Measurements from ENCODE around the gene EIF3D.

EIF3D gene

DNA sequence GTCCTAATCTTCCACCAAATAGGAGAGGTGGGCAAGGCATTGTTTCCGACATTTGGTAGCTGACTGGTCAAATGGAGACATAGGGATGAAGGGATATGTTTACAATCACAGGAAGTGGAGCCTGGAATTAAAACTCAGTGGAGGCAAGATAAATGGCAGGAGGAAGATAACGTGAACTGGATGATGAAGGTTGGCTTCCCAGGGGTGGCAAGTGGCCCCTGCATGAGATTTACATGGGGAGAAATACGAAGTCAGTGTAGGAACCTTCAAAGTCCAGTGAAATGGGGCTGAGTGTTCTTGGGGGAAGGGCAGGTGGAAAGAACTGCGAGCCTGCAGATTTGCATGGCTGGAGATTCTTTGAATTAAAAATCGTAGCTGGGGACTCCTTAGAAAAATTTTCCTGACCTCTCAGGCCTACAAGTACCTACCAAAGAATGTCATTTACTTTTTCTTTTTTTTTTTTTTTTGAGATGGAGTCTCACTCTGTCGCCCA is 21.4 kb downstream of the EIF3D start:
- DNase-seq (ENCODE audit: low spot score) = no peak

DNA sequence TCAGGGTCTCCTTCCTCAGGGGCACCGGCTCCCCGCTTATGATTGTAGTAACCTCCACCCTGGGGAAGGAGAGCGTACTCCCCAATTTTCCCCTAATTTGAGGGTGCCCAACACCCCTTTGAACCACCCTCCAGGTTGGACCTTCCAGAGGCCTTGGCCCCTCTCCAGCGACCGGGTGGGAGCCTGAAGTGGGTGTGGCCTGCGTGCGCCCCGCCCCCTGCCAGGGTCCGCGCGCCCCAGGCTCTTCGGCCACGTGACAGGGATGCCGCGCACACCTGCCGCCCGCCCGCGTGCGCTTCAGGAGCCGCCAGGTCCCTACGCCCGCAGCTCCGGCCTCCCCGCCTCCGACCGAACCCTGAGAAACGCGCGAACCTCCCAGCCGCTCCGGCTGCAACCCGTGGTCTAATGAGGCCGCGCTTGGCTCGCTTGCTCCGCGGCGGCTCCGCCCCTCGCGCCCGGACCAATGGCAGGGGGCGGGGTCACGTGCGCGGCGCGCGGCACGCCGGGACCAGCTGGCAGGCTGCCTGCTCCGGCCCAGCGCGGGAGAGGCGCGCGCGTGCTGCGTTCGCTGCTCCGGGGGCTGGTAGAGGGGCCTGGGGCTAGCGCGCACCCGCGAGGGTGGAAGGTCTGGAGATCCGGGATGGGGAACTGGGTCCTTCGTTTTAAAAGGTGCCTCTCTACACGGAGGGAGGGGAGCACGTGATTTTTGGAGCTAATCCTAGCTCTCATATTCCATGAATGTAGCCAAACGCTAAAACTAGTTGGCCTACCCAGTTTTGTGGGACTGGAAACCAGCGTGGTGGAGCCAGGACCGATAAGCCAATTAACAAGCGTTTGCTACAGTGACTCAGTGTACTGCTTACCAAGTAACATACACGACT is 22.1 kb downstream of the EIF3D start, which contains the start of gene FOXRED2:
FOXRED2 (minus strand) TSS at position 404 of the 881 bp plus-strand sequence. CDS start 618 bp downstream, outside the sequence.
- peak; percentile 88 for DNase-seq (ENCODE audit: low spot score)

DNA sequence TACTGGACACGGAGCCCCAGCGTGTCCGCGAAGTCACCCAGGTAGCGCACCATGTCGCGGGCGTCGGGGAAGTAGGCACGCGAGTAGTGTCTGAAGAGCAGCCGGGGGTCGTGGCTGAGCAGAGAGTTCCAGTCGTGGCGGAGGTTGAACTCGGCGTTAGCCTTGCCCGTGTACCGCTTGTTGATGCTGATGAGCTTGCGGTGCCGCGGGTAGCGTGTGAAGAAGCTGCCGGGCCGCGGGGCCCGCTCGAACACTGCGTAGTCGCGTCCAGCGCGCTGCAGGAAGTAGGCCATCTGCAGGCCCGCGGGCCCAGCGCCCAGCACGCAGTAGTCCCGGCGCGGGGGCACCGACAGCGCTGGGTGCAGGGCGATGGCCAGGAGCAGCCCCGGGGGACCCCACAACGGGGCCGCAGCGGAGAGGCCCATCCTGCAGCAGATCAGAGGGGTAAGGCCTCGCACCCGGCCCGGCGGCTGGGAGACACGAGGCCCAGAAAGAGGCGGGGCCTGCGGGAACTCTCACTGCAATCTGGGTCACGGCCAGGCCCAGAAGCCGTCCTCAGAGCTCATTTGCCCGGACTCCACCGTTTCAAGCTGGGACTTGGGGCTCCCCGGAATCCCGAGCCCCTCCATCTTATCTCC is 22.8 kb downstream of the EIF3D start:
- DNase-seq (ENCODE audit: low spot score) = no peak

DNA sequence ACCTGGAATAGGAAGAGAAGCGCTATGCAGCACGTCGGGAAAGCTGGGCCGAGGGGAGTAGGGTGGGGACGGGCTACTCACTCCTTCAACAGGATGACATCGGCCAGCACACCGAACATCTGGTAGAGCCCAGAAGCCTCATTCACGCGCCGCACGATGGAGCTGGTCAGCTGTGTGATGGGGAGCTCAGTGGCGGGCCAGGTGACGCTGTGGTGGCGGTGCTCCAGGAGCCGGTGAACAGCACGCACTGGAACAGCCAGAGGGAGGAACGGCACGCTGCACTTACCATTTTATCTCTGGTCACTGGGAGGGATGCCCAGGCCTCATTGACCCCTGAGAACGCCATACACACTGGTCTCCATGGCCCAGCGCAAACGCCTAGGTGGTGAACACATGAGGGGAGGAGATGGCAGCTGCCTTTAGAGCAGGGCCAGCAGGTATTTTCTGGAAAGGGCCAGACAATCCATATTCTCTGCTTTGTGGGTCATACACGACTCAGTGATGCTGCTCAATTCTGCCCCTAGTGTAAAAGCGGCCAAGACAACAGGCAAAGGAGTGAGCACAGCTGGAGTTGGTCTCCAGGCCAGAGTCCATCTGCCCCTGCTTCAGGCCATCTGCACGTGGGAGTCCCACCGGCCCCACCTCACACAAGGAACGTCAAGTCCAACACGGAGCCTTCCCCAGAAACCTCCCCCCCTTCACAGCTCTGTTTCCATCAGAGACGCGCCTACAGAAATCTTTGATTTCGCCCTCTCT is 30.9 kb downstream of the EIF3D start:
- no peak for DNase-seq (ENCODE audit: low spot score)

DNA sequence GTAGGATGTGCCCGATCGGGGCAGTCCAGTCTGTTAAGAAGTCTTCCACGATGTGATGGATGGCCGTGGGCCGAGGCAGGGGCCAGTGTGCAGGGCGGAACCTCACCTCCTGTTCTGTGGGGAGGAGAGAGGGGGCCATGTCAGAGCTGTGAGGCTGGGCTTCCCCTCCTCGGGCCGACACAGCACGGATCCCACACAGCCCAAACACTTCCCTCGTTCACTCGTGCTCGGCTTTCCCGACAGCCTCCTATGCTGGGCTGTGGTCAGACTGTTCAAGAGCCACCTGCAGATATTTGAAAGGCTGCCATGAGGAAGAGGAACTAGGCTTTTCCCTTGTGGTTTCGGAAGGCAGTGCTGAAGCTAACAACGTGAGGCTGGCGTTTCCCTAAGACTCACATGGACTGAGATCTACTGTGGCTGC is 35.3 kb downstream of the EIF3D start:
- no peak for DNase-seq (ENCODE audit: low spot score)

DNA sequence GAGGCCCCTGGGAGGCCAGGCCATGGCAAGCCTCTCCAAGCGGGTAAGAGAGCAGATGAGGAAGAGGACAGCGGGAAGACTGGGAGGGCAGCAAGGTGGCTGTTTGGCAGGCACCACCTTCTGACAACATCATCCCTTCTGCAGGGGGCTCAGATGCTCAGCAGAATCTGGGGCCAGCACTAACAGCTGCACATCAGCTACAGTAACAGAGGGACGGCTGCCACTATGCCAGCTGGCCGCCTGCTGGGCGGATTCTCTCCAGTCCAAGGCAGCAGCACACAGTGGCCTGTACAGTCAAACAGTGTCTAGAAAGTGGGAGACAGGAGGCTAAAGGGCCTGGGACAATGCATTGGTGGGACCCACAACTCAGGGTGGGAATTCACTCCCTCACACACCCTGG is 36.9 kb downstream of the EIF3D start:
- no peak for DNase-seq (ENCODE audit: low spot score)

DNA sequence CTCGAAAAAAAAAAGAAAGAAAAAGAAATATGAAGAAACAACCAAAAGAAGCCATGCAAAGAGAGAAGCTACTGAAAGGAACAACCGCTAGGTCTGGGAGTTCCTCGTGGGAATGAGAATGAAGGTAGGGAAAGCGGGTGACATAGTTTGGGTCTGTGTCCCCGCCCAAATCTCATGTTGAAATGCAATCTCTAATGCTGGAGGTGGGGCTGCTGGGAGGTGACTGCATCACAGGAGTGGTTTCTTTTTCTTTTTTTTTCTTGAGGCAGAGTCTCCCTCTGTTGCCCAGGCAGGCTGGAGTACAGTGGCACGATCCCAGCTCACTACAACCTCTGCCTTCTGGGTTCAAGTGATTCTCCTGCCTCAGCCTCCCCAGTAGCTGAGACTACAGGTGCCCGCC is 37.8 kb downstream of the EIF3D start:
- DNase-seq (ENCODE audit: low spot score) = no peak

DNA sequence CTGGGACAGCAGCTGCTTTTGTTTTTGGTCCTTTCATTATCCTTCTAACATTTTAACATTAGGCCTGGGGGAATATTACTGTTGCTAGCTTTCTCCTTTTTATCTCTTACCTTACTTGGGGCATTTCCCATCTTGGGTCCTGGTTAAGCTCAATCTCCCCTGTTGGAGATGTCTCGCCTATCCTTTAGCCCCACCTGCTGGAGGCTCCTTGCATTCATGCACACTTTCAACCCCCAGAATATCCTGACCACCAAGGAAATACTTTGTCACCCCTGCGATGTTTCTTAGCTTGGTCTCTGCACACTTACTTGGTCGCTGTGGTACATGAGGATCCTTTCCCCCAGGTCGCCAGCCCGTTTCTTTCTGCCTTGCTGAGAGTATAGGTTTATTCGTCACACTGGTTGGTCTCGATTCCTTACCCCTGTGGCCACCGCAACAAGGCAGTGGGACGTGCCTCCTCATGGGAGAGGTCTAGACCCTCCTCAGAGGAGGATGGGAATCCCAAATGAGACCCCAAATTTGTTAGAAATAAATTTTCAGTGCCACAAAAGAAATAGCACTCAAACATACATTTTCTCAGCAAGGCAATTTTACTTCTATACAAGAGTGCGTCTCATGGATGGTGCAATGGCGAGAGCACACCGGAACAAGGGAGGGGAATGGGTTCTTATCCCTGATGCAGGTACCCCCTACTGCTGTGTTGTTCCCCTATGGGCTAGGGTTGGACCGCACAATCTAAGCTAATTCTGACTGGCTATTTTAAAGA is 42.2 kb downstream of the EIF3D start:
- DNase-seq (ENCODE audit: low spot score) = peak; percentile 56

DNA sequence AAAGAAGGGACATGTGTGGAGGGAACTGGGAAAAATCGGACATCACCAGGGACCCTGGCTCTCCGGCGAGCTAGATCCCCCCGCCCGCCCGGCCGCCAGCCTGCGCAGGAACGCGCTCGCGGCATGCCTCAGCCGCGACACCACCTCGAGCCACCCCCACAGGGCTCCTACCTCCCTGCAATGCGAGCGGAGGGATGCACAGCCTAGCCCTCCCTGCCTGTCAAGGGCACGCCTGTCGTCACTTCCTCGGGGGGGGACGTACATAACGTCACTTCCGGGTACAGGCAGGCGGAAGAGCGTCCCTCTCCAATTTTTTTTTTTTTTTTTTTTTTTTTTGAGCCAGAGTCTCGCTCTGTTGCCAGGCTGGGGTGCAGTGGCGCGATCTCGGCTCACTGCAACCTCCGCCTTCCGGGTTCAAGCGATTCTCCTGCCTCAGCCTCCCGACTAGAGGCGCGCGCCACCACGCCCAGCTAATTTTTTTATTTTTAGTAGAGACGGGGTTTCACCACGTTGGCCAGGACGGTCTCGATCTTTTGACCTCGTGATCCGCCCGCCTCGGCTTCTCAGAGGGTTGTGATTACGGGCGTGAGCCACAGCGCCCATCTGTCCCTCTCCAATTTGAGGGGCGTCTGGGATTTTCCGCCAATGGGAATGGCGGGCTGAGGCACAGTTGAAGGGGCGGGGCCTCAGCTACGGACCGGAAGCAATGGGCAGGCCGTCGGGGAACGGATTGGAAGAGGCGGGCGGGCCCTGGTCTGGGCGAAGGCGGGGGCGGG is 47.4 kb downstream of the EIF3D start, which contains the start of gene TXN2:
TXN2 (minus strand) TSS at position 248 of the 776 bp plus-strand sequence. CDS start 803 bp downstream, outside the sequence.
- peak; percentile 97 for DNase-seq (ENCODE audit: low spot score)

DNA sequence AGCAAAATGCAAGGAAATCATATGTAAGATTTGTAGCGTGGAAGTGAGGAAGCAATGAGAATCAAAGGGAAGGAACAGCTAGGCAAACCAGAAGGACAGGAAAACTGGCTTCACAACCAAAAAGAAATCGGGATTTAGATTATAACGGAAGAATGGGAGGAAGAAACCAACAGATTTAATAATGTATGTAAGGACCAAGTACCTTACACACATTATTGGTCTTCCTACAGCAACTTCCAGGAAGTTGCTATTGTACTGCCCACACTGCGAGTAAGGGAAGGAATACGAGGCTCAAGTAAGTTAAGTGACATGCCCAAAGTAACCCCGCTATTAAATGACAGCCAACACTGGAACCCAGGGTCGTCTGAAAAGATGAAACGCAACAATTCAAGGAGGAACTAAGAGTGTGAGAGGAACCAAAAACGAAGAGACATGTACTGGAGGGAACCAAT is 48.0 kb downstream of the EIF3D start:
- no peak for DNase-seq (ENCODE audit: low spot score)

DNA sequence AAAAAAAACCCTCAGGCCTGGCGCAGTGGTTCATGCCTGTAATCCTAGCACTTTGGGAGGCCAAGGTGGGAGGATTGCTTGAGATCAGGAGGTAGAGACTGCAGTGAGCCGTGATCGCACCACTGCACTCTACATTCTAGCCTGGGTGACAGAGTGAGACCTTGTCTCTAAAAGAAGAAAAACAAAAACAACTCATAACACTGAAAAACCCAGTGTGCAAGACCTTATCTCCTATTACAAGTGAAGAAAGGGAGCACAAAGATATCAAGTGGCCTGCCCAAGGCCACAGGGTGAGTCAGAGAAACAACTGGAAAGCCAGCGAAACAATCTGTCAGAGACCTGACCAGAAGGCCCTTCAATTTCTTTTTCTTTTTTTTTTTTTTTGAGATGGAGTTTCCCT is 50.0 kb downstream of the EIF3D start:
- no peak for DNase-seq (ENCODE audit: low spot score)

DNA sequence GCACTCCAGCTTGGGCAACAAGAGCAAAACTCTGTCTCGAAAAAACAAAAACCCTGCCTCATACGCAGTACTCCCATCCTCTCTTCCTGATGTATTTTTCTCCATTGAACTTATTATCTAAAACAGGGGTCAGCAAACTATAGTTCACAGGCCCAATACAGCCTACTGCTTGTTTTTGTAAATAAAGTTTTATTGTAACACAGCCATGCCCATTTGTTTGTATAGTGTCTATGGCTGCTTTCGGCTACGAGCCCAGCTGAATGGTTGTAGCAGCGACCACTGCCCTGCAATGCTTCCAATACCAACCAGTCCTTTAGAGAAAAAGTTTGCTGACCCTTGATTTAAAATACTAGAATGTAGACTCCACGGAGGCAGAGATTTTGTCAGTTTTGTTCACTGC is 53.6 kb downstream of the EIF3D start:
- DNase-seq (ENCODE audit: low spot score) = no peak

DNA sequence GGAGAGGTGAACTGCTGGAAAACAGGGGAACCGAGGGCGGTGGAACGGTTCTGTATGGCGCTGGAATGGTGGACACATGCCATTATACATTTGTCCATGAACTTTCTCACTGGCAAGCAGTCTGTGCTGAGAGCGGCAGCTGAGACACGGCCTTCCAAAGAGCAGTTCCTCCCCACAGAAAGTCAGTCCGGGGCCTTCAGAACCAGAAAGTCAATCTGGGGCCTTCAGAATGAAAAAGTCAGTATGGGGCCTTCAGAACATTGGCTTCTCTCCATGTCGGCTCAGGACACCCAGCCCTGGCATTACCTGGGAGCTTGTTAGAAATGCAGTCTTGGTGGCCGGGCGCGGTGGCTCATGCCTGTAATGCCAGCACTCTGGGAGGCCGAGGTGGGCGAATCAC is 56.3 kb downstream of the EIF3D start:
- no peak for DNase-seq (ENCODE audit: low spot score)

DNA sequence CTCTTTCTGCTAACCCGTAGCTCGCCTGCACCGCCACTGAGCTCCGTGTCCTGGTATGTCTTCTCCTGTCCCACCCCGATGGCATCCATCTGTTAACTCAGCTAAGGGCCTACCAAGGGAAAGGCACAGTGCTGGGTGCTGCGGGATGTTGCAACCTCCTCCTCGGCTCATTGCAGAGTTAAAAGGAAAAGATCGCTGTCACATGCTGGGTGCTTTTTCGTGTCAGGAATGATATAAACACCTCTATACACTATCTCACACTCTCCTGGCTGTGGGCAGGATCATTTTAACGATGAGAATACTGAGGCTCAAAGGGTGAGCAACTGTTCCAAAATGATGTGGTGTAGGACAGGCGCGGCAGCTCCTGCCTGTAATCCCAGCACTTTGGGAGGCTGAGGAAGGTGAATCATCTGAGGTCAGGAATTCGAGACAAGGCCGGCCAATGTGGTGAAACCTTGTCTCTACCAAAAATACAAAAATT is 57.6 kb downstream of the EIF3D start:
- no peak for DNase-seq (ENCODE audit: low spot score)

DNA sequence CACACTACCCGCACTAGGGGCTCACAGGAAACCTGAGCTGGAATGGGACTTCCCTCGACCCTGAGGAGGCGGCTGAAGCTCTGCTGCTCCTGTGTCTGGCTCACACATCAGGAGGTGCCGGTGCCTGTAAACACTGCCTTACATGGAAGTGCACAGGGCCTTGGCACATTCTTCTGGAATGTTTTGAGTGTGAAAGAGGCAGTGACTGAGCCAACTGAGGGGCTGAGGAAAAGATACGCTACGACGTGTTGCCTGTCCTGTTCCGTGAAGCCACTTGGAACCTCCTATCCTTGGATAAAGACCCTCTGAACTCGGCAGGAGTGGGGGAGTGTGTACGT is 58.0 kb downstream of the EIF3D start:
- no peak for DNase-seq (ENCODE audit: low spot score)

DNA sequence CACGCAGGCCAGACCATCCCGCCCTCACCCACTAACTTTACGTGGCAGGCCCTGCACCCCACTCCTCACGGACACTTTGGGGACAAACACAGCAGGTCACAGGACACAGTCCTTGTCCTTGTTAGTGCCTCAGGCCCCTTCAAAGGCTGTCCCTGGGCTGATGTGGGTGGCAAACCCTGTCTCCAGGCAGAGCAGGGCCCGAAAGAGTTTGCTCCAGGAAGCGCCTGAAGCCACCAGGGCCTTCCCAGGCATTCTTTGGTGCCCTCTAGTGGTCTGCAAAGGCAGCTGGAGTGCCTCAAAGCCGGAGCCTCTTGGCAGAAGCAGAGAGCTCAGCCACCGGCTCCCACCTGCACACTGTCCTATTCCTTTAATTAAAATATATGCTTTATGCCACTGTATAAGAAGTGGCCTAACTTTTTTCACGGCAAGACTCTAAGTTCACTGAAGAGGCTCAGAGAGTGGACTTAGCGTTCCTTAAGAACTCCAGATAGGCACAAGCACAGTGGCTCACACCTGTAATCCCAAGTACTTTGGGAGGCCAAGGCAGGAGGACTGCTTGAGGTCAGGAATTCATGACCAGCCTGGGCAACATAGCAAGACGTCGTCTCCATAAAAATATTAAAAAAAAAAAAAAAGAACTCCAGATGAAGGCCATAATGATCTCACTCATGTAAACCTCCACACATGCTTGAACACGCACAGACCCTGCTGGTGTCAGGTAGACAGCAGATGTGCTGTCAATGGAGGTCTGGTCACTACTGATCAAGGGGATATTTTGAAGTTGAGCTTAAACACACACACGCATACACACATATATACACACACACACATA is 58.6 kb downstream of the EIF3D start:
- DNase-seq (ENCODE audit: low spot score) = peak; percentile 91

DNA sequence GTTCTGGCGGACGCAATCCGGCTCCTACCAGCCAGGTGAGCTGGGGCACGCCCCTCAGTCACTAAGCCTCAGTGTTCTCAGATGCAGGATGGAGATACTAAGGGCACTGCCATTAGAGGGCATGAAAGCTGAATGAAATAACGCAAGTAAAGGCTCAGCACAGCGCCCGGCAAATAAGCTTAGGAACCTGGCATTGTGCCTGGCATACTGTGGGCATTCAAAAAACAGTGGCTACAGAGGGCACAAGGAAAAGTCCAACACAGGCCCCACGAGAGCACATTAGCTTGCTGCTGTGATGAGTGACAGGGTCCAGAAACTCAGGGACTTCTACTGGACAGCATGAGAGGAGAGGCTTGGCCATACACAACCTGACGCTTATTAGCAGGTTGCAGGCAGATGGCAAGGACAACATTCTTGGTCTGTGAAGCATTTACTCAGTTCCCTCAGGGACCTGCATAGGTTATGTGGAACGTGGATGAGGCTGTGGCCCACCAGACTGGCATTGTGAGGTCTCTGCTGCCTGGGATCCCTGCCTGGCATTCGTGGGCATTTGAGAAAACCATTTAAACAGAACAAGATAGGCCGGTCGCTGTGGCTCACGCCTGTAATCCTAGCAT is 59.8 kb downstream of the EIF3D start:
- no peak for DNase-seq (ENCODE audit: low spot score)

DNA sequence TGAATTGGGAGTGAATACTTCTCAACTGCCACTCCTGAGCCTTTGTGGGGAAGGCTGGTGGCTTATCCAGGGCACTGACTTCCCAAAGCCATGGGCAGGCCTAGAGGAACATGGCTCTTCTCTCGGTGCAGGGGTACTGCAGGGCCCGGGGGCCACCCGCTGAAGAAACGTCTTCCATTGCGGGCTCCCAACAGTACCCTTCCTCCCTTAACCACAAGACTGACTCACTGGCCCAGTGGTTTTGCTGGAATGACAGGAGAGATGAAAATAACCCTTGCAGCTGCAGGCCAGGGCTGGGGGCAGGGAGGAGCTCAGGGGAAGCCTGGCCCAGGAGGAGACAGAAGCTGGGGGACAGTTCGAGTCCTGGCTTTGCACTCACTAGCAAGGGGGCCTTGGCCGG is 61.0 kb downstream of the EIF3D start:
- peak; percentile 24 for DNase-seq (ENCODE audit: low spot score)

Data from activated CD4-positive, alpha-beta T cell treated with anti-CD3 and anti-CD28 coated beads, Interleukin-2, Interleukin-4, amounts not matched to agents 100 ng/mL and 50 ng/mL, durations not matched to agents 16 hours and 8 hours (primary cell).